Left forelimb (tissue), 1 donor: Measurements from ENCODE around the gene MFRP.

Experiments
- DNase-seq: peaks from one replicate; pipeline ENCODE4 v3.0.0-alpha.2; 2018; ENCODE audit warnings: low spot score

Gene MFRP

GRCh38 chr11:119338318-119338890 is 8.1 kb downstream of the MFRP start:
- peak; percentile 83 for DNase-seq

DNA sequence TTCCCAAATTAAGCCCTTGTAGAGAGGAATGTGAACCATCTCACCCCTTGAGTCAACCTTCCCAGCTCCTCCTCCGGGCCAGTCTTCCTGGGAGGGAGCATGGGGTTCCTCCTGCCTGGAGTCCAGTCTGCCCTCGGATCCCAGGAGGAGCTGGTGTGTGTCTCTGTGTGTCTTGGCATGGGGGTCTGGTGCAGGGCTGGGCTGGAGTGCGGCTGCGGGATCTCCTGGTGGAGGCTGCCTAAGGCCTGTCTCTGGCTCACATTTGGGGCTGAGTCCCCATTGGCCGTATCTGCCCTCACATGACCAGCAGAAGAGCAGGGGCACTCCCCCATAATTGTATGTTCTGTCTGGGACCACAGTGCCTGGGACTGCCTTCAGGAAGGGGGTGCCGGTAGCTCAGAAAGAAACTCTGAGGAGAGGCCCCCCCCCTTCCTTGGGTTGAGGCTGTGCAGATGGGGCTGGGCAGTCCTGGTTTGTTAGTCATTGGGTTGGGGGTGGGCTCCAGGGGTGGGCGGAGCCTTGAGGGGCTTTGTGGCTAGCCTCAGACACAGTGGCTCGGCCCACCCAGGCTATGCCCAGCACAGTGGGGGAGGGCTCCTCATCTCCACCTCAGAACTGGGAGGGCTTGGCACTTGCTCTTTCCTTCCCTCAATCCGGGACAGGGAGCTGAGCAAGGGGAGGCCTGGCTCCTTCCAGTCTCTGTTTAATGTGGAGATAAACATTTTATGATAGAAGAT is 8.8 kb downstream of the MFRP start:
- DNase-seq = peak; percentile 72

- DNase-seq = no peak
Observed at GRCh38 chr11:119336744-119337469, 9.6 kb downstream of the MFRP start.

GRCh38 chr11:119335655-119336543 is 10.6 kb downstream of the MFRP start:
- no peak for DNase-seq

GRCh38 chr11:119335091-119335654 is 11.3 kb downstream of the MFRP start:
- DNase-seq = no peak

DNA sequence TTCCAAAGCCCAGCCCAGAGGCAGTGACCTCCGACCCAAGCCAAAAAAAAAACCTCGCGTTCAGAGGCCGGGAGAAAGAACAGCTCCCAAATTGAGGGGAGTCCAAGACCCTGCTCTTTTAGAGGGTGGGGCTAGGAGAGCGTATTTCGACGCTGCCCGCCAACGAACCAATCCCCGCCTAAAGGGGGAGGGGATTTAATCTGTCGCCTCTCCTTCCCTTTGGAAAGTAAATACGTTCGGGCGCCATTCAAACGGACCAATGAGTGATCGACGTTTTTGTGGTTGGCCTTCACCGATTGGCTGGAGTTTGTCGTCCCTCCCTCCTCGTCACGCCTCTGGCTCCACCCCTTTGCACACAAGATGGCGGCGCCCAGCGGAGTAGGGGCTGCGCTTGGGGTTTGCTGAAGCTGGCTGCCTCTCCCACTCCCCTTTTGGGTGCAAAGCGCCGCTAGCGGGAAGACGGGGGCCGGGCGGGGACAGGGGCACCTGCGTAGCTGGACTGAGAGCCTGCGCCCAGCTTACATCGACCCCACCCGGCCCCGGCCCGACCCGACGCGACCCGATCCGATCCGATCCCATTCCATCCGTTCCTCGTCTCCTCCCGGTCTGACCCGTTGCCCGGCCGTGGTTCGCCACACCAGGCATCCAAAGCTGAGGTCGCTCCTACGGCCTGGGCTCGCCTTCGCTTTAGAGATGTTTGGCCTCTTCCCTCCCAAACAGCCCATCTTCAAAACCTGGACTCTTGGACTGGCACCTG is 12.2 kb downstream of the MFRP start, which contains the start of gene RNF26:
RNF26 (plus strand) TSS at position 354 of the 757 bp plus-strand sequence. CDS start 596 bp downstream, outside the sequence.
- peak; percentile 94 for DNase-seq

DNA sequence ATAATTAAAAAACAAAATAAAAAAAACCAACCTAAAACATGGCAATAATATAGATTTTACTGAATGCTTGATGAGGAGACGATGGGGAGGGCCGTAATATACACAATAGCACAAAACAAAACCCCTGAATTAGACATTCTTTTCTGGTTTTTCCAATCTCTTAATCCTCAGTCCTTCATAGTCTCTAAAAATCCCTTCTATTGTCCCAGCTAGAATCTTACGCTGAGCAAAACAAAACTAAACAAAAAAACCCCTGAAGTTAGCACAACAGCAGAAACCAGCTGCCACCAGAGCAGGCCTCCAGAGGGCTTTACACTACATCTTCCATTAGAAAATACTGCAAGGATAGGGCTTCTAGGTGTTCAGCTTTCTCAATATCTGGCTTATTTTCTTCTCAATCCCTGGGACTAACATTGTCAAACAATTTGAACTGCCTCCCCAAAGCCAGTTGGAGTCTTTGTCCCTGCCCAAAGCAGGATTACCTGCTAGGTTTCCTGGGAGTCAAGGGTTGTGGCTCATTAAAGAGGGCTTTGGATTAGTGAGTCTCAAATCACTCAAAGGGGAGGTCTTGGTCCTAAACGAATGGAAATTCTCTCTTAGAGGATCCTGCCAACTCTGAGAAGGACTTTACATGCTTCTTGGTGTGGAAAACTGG is 14.3 kb downstream of the MFRP start:
- DNase-seq = no peak

GRCh38 chr11:119330237-119330636 is 16.3 kb downstream of the MFRP start:
- DNase-seq = no peak

DNA sequence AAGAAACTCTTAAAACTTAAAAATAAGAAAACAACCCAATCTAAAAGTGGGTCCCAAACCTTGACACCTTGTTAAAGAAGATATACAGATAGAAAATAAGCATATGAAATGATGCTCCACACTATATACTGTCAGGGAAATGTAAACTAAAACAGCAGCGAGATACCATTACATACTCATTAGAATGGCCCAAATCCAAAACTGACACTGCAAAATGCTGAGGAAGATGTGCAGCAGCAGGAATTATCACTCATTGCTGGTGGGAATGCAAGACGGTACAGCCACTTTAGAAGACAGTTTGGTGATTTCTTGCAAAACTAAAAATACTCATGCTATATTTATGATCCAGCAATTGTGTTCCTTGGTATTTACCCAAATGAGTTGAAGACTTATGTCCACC is 17.2 kb downstream of the MFRP start:
- no peak for DNase-seq

- no peak for DNase-seq
Observed at GRCh38 chr11:119324189-119324588, 22.3 kb downstream of the MFRP start.

- peak; percentile 81 for DNase-seq
Observed at GRCh38 chr11:119323532-119324033, 22.9 kb downstream of the MFRP start.

GRCh38 chr11:119322921-119323531 is 23.5 kb downstream of the MFRP start:
- no peak for DNase-seq

DNA sequence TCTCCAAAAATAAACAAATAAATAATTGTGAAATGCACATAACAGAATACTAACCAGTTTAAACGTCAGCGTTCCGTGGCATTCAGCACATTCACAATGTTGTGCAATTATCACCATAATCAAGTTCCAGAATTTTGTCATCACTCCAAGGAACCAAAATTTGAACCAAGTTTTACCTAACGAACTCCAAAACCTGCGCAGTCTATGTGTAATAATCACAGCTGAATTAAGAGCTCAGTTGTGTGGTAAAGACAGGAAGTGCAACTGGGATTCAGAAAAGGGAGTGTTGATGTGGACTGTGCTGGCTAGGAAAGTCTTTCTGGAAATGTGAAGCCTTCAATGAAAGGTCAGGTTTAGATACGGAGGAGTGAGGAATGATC is 24.2 kb downstream of the MFRP start:
- DNase-seq = no peak

DNA sequence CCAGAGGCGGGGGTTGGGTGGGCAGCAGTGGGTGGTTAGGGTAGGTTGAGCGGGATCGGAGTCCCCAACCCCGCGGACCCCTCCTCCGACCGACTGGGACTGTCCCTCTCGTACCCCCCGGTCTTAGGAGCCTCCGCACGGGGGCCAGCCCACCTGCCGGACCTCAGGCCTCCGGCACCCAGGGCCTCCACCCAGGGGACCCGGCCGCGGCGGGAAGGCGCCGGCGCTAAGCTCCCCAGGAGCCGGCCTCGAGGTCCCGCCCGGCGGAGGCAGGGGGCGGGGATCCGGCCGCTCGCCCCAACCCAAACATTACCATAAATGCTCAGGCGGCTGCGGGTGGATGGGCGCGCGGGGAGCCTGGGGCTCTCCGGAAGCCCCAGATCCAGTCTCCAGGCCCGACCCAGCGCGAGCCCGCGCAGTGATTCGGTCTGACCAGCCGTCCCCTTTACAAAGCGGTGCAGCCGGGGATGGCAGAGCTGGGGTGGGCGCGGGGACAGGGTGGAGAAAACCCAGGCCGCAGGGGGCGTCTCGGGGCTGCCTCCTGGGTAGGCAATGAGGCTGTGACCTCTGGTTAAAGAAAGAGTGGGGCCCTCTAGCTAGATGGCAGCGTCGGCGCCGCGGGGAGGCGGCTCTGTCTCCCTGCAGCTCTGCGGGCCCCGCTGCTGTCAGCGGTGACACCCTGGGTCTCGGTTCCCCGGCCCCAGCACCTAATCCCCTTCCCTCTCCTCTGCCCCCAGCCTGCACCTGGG is 25.6 kb downstream of the MFRP start:
- DNase-seq = no peak

GRCh38 chr11:119320240-119320775 is 26.2 kb downstream of the MFRP start:
- DNase-seq = no peak

GRCh38 chr11:119319700-119320239 is 26.7 kb downstream of the MFRP start:
- DNase-seq = no peak

DNA sequence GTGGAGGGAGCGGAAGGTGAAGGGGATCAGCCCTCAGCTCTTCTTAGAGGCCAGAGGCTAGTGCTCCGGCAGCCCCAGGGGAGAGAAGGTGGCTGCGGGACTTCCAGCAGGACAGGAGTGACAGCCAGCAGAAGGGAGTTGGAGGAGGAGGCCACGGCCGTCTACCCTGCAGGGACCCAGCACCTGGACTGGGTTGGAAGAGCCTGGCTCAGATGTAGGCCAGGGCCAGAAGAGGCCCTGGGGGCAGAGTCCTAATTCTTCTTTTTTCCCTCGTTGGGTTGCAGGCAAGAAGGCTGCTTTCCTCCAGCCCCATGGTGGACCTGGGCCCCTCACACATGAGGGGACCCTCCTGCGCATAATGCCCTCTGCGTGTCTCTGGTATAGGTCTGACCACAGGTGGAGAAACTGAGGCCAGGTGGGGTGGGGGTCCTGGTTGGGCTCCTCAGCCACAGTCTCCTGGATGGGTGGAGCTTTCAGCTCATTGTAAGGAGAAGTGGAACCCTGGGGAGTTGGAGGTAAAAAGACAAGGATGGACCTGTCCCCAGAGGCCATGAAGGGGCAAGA is 27.3 kb downstream of the MFRP start:
- no peak for DNase-seq
